IMR-90 (cell line): ENCODE results near the gene TRIM44. TPM values are rescaled to one million over a fixed set of nuclear protein-coding genes. Genes with fewer than 3 reads are reported as not detected.

Source experiments
- ATAC-seq: fragments of 200-7000 bp; cut with Tn5 transposase; 2 replicates; pipeline ENCODE4 v1.9.1; 2020; ENCODE audit warnings: low read depth, mild to moderate bottlenecking, moderate library complexity
- BruUV-seq: library from RNA; stranded (reverse); fragments of 400-500 nt; replicated peaks from 2 replicates; lab custom pipeline; 2021; lab: Mats Ljungman, UMichigan
- CTCF ChIA-PET: fragments of 300-600 bp; formaldehyde crosslinking; extraction: SDS; loops from one replicate; lab custom pipeline; 2021; ENCODE audit warnings: antibody characterized with exemption; lab: Yijun Ruan, JAX
- POLR2A ChIA-PET: fragments of 300-600 bp; sonication (Branson Sonifier 250); formaldehyde crosslinking; loops from one replicate; lab custom pipeline; 2022; ENCODE audit warnings: antibody characterized with exemption; ENCODE audit not compliant: unreplicated experiment; lab: Charles Lee
- DNase-seq: peaks from one replicate; pipeline ENCODE4 v3.0.0; 2013
- H2AFZ ChIP-seq: replicated peaks from 2 replicates; pipeline ENCODE3; 2013; ENCODE audit warnings: low read length, mild to moderate bottlenecking; ENCODE audit not compliant: poor library complexity
- H2AK5ac ChIP-seq: 2 replicates; pipeline ENCODE4 v1.6.1; 2013; ENCODE audit warnings: low read depth, low read length, inconsistent platforms
- H2AK9ac ChIP-seq: replicated peaks from 2 replicates; pipeline ENCODE3; 2013; ENCODE audit warnings: mild to moderate bottlenecking, low read depth, low read length, moderate library complexity; ENCODE audit not compliant: poor library complexity
- H2BK120ac ChIP-seq: 2 replicates; pipeline ENCODE4 v1.6.1; 2013; ENCODE audit warnings: low read depth, low read length, inconsistent platforms
- H2BK15ac ChIP-seq: 3 replicates; pipeline ENCODE4 v1.6.1; 2013; ENCODE audit warnings: low read depth, low read length, inconsistent platforms
- H2BK20ac ChIP-seq: 2 replicates; pipeline ENCODE4 v1.6.1; 2013; ENCODE audit warnings: low read depth, mild to moderate bottlenecking, inconsistent platforms, low read length, moderate library complexity
- H2BK5ac ChIP-seq: 2 replicates; pipeline ENCODE4 v1.6.1; 2013; ENCODE audit warnings: mild to moderate bottlenecking, low read depth, low read length, inconsistent platforms; ENCODE audit not compliant: poor library complexity, severe bottlenecking
- H3K14ac ChIP-seq: replicated peaks from 2 replicates; pipeline ENCODE4 v1.6.1; 2013; ENCODE audit warnings: low read depth, low read length, inconsistent platforms
- H3K18ac ChIP-seq: 2 replicates; pipeline ENCODE4 v1.6.1; 2013; ENCODE audit warnings: low read depth, low read length, control low read depth
- H3K23ac ChIP-seq: 2 replicates; pipeline ENCODE4 v1.6.1; 2013; ENCODE audit warnings: low read depth, low read length, inconsistent platforms
- H3K27ac ChIP-seq: 2 replicates; pipeline ENCODE4 v1.5.1; 2013; ENCODE audit warnings: mild to moderate bottlenecking, control low read depth, low read length; ENCODE audit not compliant: insufficient read depth
- H3K27me3 ChIP-seq: 2 replicates; pipeline ENCODE4 v1.6.1; 2013; ENCODE audit warnings: low read length; ENCODE audit not compliant: control insufficient read depth, insufficient read depth
- H3K36me3 ChIP-seq: 2 replicates; pipeline ENCODE4 v1.6.1; 2013; ENCODE audit warnings: low read length, mixed read lengths; ENCODE audit not compliant: control insufficient read depth, insufficient read depth
- H3K4ac ChIP-seq: 2 replicates; pipeline ENCODE4 v1.6.1; 2013; ENCODE audit warnings: low read depth, low read length, inconsistent platforms
- H3K4me1 ChIP-seq: 2 replicates; pipeline ENCODE4 v1.6.1; 2013; ENCODE audit warnings: low read length, mixed read lengths; ENCODE audit not compliant: control insufficient read depth, insufficient read depth
- H3K4me2 ChIP-seq: 2 replicates; pipeline ENCODE4 v1.6.1; 2013; ENCODE audit warnings: low read depth, mild to moderate bottlenecking, control low read depth, low read length, moderate library complexity
- H3K4me3 ChIP-seq: 2 replicates; pipeline ENCODE4 v1.5.1; 2013; ENCODE audit warnings: low read depth, mild to moderate bottlenecking, control low read depth, low read length, moderate library complexity; ENCODE audit not compliant: insufficient read depth
- H3K56ac ChIP-seq: 2 replicates; pipeline ENCODE4 v1.6.1; 2013; ENCODE audit warnings: low read length, inconsistent platforms; ENCODE audit not compliant: insufficient read depth; ENCODE audit errors: extremely low read depth
- H3K79me1 ChIP-seq, 2 experiments: 2 replicates each; pipeline ENCODE4 v1.6.1; 2013; ENCODE audit warnings: low read length in 2 of 2, inconsistent platforms in 1 of 2, low read depth in 1 of 2
- H3K9ac ChIP-seq: 2 replicates; pipeline ENCODE4 v1.6.1; 2013; ENCODE audit warnings: low read depth, low read length, control low read depth
- H3K9me1 ChIP-seq: 2 replicates; pipeline ENCODE4 v1.6.1; 2013; ENCODE audit warnings: low read length, inconsistent platforms; ENCODE audit not compliant: insufficient read depth
- H3K9me3 ChIP-seq: 2 replicates; pipeline ENCODE4 v1.6.1; 2013; ENCODE audit warnings: low read length; ENCODE audit not compliant: control insufficient read depth, insufficient read depth
- H4K20me1 ChIP-seq: 2 replicates; pipeline ENCODE4 v1.6.1; 2013; ENCODE audit warnings: low read length, inconsistent platforms; ENCODE audit not compliant: insufficient read depth
- H4K5ac ChIP-seq: 2 replicates; pipeline ENCODE4 v1.6.1; 2013; ENCODE audit warnings: mild to moderate bottlenecking, low read depth, low read length, control low read depth
- H4K8ac ChIP-seq, 2 experiments: 2 replicates each; pipeline ENCODE4 v1.6.1; 2013; ENCODE audit warnings: low read depth in 2 of 2, low read length in 2 of 2, control low read depth in 1 of 2, inconsistent platforms in 1 of 2
- H4K91ac ChIP-seq: 2 replicates; pipeline ENCODE4 v1.6.1; 2013; ENCODE audit warnings: low read depth, low read length, inconsistent platforms; ENCODE audit not compliant: insufficient read depth
- BHLHE40 ChIP-seq: fragments of 150-350 bp; IDR thresholded peaks from 2 replicates; pipeline ENCODE4 v1.6.1; 2016; ENCODE audit warnings: mild to moderate bottlenecking, low read depth, low read length
- CEBPB ChIP-seq: IDR thresholded peaks from 2 replicates; pipeline ENCODE4 v1.6.1; 2012; ENCODE audit warnings: low read depth, low read length, improper control_type of control experiment
- CHD1 ChIP-seq: IDR thresholded peaks from 2 replicates; pipeline ENCODE4 v1.6.1; 2012; ENCODE audit warnings: low read depth, low read length, improper control_type of control experiment
- FOS ChIP-seq: fragments of 150-350 bp; IDR thresholded peaks from 2 replicates; pipeline ENCODE4 v1.6.1; 2016; ENCODE audit warnings: low read depth, low read length
- MXI1 ChIP-seq: IDR thresholded peaks from 2 replicates; pipeline ENCODE4 v1.6.1; 2012; ENCODE audit warnings: low read depth, mild to moderate bottlenecking, low read length, moderate library complexity, borderline replicate concordance
- POLR2A ChIP-seq: IDR thresholded peaks from 2 replicates; pipeline ENCODE4 v1.6.1; 2012; ENCODE audit warnings: mild to moderate bottlenecking, low read depth, low read length
- RAD21 ChIP-seq: IDR thresholded peaks from 2 replicates; pipeline ENCODE4 v1.6.1; 2012; ENCODE audit warnings: low read length, improper control_type of control experiment
- SMC3 ChIP-seq: fragments of 150-350 bp; IDR thresholded peaks from 2 replicates; pipeline ENCODE4 v1.6.1; 2016; ENCODE audit warnings: low read depth, mild to moderate bottlenecking, antibody characterized with exemption, low read length, moderate library complexity
- whole genome bisulfite sequencing, 2 experiments: methylation state at CpG; one replicate each; pipeline versions ENCODE4 v1.1.5 to v1.1.7; 2013; ENCODE audit warnings: missing lambda C conversion rate in 2 of 2; ENCODE audit not compliant: insufficient read length in 1 of 2; ENCODE audit errors: extremely low coverage in 2 of 2; 5-methylcytosine and 5-hydroxymethylcytosine counted together
- dilution Hi-C: fragments of 300-500 bp; cut with HindIII; formaldehyde crosslinking; loops from one replicate; pipeline ENCODE4 v1.14.3; 2018; ENCODE audit warnings: low sequenced_read_pairs; ENCODE audit not compliant: unreplicated experiment
- in situ Hi-C: fragments of 300-500 bp; cut with MboI; formaldehyde crosslinking; loops from 3 replicates; pipeline ENCODE4 v1.14.3; 2019; ENCODE audit warnings: low sequenced_read_pairs, inconsistent platforms, mixed read lengths
- intact Hi-C: fragments of 100-400 bp; cut with micrococcal nuclease; formaldehyde crosslinking; loops from 2 replicates; pipeline ENCODE4 v1.10.0; 2022
- polyA plus RNA-seq, 3 experiments: library from polyadenylated mRNA; depleted of rRNA; stranded (reverse); fragments of >200 nt; gene quantifications; 2 replicates each; pipeline ENCODE4 v1.2.3, GENCODE V29; 2012; ENCODE audit warnings: low replicate concordance in 1 of 3
- total RNA-seq: library from RNA; depleted of rRNA; stranded (reverse); fragments of >200 nt; gene quantifications from 2 replicates; pipeline ENCODE4 v1.2.3, GENCODE V29; 2012
- TF ChIP-seq, protein P1 (sequence below): conservative IDR thresholded peaks from 2 replicates; pipeline ENCODE4 v1.5.1; 2012; ENCODE audit warnings: mild to moderate bottlenecking, low read depth, low read length, improper control_type of control experiment
- TF ChIP-seq, protein P2 (sequence below): fragments of 150-350 bp; IDR thresholded peaks from 2 replicates; pipeline ENCODE4 v1.6.1; 2017; ENCODE audit warnings: mild to moderate bottlenecking, antibody characterized with exemption, low read length, low read depth
- TF ChIP-seq, protein P3 (sequence below): fragments of 150-350 bp; IDR thresholded peaks from 2 replicates; pipeline ENCODE4 v1.6.1; 2016; ENCODE audit warnings: low read depth, mild to moderate bottlenecking, low read length, moderate library complexity, borderline replicate concordance

TRIM44 gene
- total and polyA plus RNA-seq, 2 of the 4 experiments (the other 2 are of a cell fraction): 50.7 to 104 TPM

DNA sequence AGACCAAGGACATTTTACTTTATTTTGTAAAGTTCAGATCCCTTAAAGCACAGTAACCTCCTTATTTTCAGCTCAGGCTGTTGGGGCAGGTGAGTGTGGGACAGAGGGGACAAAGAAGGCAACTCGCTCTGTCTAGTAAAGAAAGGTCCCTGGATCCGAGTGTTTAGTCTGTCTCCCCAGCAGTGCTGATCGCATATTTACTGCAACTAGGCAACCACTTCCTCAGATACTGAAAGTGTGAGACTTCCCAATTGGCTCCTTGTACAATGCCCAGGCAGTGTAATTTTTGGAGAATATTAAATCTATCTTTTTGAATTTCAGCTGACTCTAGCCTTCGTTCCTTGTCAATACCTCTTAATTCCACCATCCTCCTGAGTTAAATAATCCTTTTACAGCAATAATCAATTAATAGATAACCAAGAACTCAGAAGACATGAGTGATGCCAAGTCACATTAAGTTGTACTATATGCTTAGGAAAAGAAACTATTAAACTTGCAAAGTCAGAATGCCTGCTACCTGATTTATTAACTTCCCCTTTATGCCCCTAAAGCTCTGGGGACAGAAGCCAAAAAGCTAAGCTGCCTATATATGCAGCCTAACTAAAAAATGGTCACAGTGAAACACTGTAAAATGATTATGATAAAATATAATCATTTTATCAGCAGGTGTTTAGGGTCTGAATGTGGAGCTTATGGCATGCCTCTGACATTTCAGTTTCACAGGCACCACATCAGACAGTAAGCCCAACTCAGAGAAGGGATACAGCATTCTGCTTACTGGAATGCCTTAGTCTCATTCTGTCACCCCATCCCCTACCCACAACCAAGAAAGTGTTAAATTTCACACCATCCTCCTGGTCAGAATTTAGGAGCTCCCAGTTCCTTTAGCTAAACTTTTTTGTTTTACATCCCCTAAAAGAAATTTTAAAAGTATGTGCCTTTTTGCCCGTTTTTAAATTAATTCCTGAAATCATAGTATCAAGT is 138.7 kb downstream of the TRIM44 start (continued):
- no peak for TF ChIP-seq BHLHE40
- no peak for TF ChIP-seq FOS

DNA sequence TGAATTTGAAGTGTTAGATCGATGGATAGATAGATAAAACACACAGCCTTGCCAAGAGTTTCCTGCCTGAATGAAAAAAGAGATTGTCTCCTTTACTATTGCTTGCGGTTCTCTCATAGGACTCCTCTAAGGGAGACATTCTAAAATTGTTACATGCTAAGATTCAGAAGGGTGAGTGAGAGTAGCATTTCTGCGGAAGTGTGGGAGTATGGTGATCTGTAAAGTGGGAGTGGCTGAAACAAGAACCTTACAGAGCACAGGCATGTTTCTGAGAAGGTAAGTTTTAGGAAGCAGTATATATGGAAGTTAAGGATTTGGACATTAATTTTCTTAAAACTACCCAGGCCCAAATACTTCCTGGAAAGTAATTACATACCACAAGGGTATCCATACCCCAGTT is 139.6 kb downstream of the TRIM44 start:
- Histone ChIP-seq H2BK120ac (no peak overlapping the region), H2AK5ac (no peak overlapping the region), H3K18ac (no peak overlapping the region), H3K14ac (no peak overlapping the region), H4K8ac (no peak overlapping the region), H4K20me1 (peaks cover 4% of the 10 kb centered on the region; the same call in 1 of the 2 replicates), H2AK9ac (no peak overlapping the region), H3K56ac (no peak overlapping the region), H2AFZ (no peak overlapping the region), H3K4me1 (peaks cover 3% of the 10 kb centered on the region; the same call in 1 of the 2 replicates), H2BK5ac (no peak overlapping the region), H3K27me3 (no peaks in the 10 kb centered on the region), H3K4ac (no peak overlapping the region), H3K9ac (no peak overlapping the region), H3K9me1 (peaks cover 14% of the 10 kb centered on the region), H3K36me3 (peaks cover 3% of the 10 kb centered on the region; the same call in 1 of the 2 replicates), H3K23ac (no peak overlapping the region), H3K27ac (no peak overlapping the region), H2BK20ac (no peak overlapping the region), H3K4me3 (no peak overlapping the region), H2BK15ac (no peak overlapping the region), H3K79me1 (peaks cover 48 to 54% of the 10 kb centered on the region in 2 experiments), H4K91ac (no peak overlapping the region), H3K9me3 (no peaks in the 10 kb centered on the region), H3K4me2 (no peak overlapping the region), H4K5ac (no peak overlapping the region)
- intact Hi-C loops: no loop called here
- CTCF ChIA-PET: interaction anchor here (1.5 kb wide), 1 partner anchor 20 kb away, joined by 8 read pairs; no protein-coding TSS in a partner anchor
- no TSS peak for BruUV-seq
- TF ChIP-seq POLR2A: no peak
- no peak for TF ChIP-seq FOS
- TF ChIP-seq, protein P1, sequence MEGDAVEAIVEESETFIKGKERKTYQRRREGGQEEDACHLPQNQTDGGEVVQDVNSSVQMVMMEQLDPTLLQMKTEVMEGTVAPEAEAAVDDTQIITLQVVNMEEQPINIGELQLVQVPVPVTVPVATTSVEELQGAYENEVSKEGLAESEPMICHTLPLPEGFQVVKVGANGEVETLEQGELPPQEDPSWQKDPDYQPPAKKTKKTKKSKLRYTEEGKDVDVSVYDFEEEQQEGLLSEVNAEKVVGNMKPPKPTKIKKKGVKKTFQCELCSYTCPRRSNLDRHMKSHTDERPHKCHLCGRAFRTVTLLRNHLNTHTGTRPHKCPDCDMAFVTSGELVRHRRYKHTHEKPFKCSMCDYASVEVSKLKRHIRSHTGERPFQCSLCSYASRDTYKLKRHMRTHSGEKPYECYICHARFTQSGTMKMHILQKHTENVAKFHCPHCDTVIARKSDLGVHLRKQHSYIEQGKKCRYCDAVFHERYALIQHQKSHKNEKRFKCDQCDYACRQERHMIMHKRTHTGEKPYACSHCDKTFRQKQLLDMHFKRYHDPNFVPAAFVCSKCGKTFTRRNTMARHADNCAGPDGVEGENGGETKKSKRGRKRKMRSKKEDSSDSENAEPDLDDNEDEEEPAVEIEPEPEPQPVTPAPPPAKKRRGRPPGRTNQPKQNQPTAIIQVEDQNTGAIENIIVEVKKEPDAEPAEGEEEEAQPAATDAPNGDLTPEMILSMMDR: no peak
- TF ChIP-seq, protein P2, sequence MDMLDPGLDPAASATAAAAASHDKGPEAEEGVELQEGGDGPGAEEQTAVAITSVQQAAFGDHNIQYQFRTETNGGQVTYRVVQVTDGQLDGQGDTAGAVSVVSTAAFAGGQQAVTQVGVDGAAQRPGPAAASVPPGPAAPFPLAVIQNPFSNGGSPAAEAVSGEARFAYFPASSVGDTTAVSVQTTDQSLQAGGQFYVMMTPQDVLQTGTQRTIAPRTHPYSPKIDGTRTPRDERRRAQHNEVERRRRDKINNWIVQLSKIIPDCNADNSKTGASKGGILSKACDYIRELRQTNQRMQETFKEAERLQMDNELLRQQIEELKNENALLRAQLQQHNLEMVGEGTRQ: no peak
- no peak for TF ChIP-seq MXI1
- TF ChIP-seq SMC3: no peak
- TF ChIP-seq, protein P3, sequence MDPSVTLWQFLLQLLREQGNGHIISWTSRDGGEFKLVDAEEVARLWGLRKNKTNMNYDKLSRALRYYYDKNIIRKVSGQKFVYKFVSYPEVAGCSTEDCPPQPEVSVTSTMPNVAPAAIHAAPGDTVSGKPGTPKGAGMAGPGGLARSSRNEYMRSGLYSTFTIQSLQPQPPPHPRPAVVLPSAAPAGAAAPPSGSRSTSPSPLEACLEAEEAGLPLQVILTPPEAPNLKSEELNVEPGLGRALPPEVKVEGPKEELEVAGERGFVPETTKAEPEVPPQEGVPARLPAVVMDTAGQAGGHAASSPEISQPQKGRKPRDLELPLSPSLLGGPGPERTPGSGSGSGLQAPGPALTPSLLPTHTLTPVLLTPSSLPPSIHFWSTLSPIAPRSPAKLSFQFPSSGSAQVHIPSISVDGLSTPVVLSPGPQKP: no peak
- no peak for TF ChIP-seq CEBPB
- no peak for TF ChIP-seq RAD21
- TF ChIP-seq CHD1: no peak
- WGBS, 2 experiments: no CpG with 5 or more reads among the region's 3 CpGs
- dilution Hi-C loops: no loop called here
- ATAC-seq: no peak
- no peak for DNase-seq
- in situ Hi-C loops: loop anchor here (25.0 kb wide), 1 partner anchor 685 kb away; no protein-coding TSS in a partner anchor
- POLR2A ChIA-PET: no interaction called here
